Kidney (tissue), 14 donors: ENCODE results near the gene ZNF318. TPM values are rescaled to one million over a fixed set of nuclear protein-coding genes. Genes with fewer than 3 reads are reported as not detected.
A peak's percentile ranks its signal among the peaks of the same experiment; 100 is the strongest.
"Not testable (repeated sequence)": the region's sequence is repeated elsewhere in the genome, so short reads cannot be mapped to it uniquely, and the experiment has no call there.

Experiments
- DNase-seq, 5 donors: peaks; one replicate each; pipeline ENCODE4 v3.0.0-alpha.2; 2013 to 2020
- FAIRE-seq: peaks from 2 replicates; lab custom pipeline; 2012; peaks lifted over from hg19 to GRCh38; lab: Jason Lieb, UNC
- H3K27ac ChIP-seq, 2 donors: one replicate each; pipeline ENCODE4 v1.7.0; 2013; ENCODE audit warnings: low read depth in 2 of 2, low read length in 2 of 2, inconsistent platforms in 1 of 2
- H3K27me3 ChIP-seq: one replicate; pipeline ENCODE4 v1.7.1; 2013; ENCODE audit warnings: low read length, inconsistent platforms; ENCODE audit not compliant: control insufficient read depth, insufficient read depth
- H3K36me3 ChIP-seq, 3 donors: one replicate each; pipeline versions ENCODE4 v1.7.0 to v1.7.1; 2013; ENCODE audit warnings: low read length in 3 of 3, control low read depth in 1 of 3, inconsistent platforms in 1 of 3; ENCODE audit not compliant: insufficient read depth in 3 of 3, control insufficient read depth in 2 of 3
- H3K4me1 ChIP-seq, 3 donors: one replicate each; pipeline versions ENCODE4 v1.7.0 to v1.7.1; 2013; ENCODE audit warnings: low read length in 3 of 3, inconsistent platforms in 1 of 3, low read depth in 1 of 3; ENCODE audit not compliant: control insufficient read depth in 2 of 3, insufficient read depth in 2 of 3
- H3K4me3 ChIP-seq, 3 donors: one replicate each; pipeline versions ENCODE4 v1.7.0 to v1.8.1; 2013; ENCODE audit warnings: low read length in 3 of 3, control low read depth in 1 of 3, inconsistent platforms in 1 of 3
- H3K9ac ChIP-seq, 3 donors: one replicate each; pipeline versions ENCODE4 v1.7.0 to v1.7.1; 2013; ENCODE audit warnings: low read length in 3 of 3, control low read depth in 1 of 3, inconsistent platforms in 1 of 3
- H3K9me3 ChIP-seq, 3 donors: one replicate each; pipeline versions ENCODE4 v1.7.0 to v1.7.1; 2013; ENCODE audit warnings: low read length in 3 of 3, control low read depth in 1 of 3, inconsistent platforms in 1 of 3; ENCODE audit not compliant: control insufficient read depth in 2 of 3, insufficient read depth in 1 of 3
- CTCF ChIP-seq: IDR thresholded peaks from 3 replicates; pipeline ENCODE4 v1.5.1; 2012; ENCODE audit warnings: mild to moderate bottlenecking, moderate library complexity, borderline replicate concordance; ENCODE audit not compliant: insufficient read depth; ENCODE audit errors: extremely low read depth
- intact Hi-C: fragments of 100-400 bp; cut with DNase I; formaldehyde crosslinking; loops from one replicate; pipeline ENCODE4 v1.11.1; 2022
- polyA plus RNA-seq: library from polyadenylated mRNA; stranded (reverse); fragments of 350-450 nt; fragmentation: Illumina TruSeq; extraction: RNeasy Lipid Tissue Mini Kit (QIAGEN cat#74804); gene quantifications from one replicate; pipeline ENCODE4 v1.2.3, GENCODE V29; 2014; ENCODE audit warnings: low read depth, low replicate concordance; ENCODE audit not compliant: insufficient read depth
- total RNA-seq: library from RNA; stranded (reverse); fragmentation: NEBNext Ultra II Directional; extraction: Animal tissue kit (Norgen Biotek cat#: 25700); gene quantifications from one replicate; pipeline ENCODE4 v1.2.1, GENCODE V29; 2021
- donor health status: control.
- donor health status: control.
- donor health status: control.
- donor health status: control.
- donor health status: control.
- donor health status: DM: yes; HTN: yes; CAD: no.
- donor health status: Normal renal cell carcinoma (clear cell type).

The ZNF318 gene
- total and polyA plus RNA-seq, 2 donors from 2014 or later, result 5.5 to 13.9 TPM

DNA sequence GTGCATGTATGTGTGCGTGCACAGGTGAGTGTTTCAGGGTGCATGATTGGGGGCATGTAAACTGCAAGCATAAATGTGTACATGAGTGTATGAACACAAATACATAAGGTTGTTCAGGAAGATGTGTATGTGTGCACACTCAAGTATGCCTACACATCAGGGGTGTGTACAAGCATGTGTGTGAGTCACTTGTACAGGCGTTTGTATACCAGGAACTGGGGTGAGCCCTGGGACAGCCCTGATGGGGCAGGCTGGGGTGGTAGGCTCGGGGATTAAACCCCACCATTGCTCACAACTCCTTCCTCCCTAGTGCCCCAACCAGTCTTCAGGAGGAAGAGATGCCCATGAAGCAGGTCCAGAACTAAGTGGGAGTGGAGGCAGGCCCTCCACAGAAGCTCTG lies 65.1 kb downstream of the ZNF318 start:
- FAIRE-seq, result no peak

DNA sequence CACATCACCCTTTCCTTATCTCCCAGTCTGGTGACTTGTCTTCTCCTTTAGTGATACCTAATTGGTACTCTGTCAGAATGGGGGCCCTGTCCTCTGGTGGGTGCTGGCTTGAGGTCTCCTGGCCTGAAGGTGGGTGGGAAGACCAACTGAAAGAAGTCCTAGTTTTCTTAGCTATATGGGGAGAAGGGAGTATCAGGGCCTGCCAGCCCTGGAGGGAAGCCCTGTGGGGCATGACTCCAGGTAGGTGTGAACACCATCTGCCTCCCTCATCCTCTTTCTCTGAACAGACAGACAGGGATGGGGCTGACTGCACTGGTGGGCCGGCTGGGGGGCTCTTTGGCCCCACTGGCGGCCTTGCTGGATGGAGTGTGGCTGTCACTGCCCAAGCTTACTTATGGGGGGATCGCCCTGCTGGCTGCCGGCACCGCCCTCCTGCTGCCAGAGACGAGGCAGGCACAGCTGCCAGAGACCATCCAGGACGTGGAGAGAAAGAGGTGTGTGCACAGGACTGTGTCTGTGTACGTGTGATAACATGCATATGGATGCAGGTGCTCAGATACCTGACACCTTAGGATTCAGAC lies 65.6 kb downstream of the ZNF318 start:
- no peaks in the 10 kb centered on the region for H3K27me3 ChIP-seq
- H3K4me1 ChIP-seq, result peaks cover 0 to 7% (median 0%) of the 10 kb centered on the region in 3 donors
- TF ChIP-seq CTCF, result no peak
- no peak overlapping the region for H3K27ac ChIP-seq
- no peaks in the 10 kb centered on the region for H3K9me3 ChIP-seq
- H3K36me3 ChIP-seq, result no peaks in the 10 kb centered on the region
- DNase-seq, result no peak
- intact Hi-C loops, result no loop called here
- FAIRE-seq, result no peak
- no peak overlapping the region for H3K4me3 ChIP-seq
- H3K9ac ChIP-seq, result no peak overlapping the region

More for the DNA sequence above, 65.1 kb downstream of the ZNF318 start:
- intact Hi-C loops, result no loop called here
- Histone ChIP-seq H3K27me3 (no peaks in the 10 kb centered on the region), H3K9me3 (no peaks in the 10 kb centered on the region), H3K27ac (no peak overlapping the region), H3K9ac (no peak overlapping the region), H3K4me1 (peaks cover 0 to 8% (median 0%) of the 10 kb centered on the region in 3 donors), H3K36me3 (no peaks in the 10 kb centered on the region), H3K4me3 (no peak overlapping the region)
- DNase-seq, result no peak
- no peak for TF ChIP-seq CTCF

GRCh38 chr6:43303006-43303405 lies 66.4 kb downstream of the ZNF318 start:
- H3K4me3 ChIP-seq, intact Hi-C loops, H3K27me3 ChIP-seq, DNase-seq, H3K4me1 ChIP-seq, H3K27ac ChIP-seq, H3K9me3 ChIP-seq, H3K9ac ChIP-seq, FAIRE-seq, H3K36me3 ChIP-seq: not testable (repeated sequence)

DNA sequence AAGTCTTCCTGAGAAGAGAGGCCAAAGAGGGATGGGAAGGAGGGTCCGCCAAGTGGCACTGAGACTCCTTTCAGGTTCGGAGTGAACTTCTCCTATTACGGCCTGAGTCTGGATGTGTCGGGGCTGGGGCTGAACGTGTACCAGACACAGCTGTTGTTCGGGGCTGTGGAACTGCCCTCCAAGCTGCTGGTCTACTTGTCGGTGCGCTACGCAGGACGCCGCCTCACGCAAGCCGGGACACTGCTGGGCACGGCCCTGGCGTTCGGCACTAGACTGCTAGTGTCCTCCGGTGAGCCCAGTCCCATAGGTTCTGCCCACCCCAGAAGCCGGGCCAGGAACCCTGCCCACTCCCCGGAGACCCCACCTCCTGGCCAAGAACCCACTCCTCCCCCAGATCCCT lies 67.3 kb downstream of the ZNF318 start:
- Histone ChIP-seq H3K9me3 (no peaks in the 10 kb centered on the region), H3K4me1 (peaks cover 0 to under 1% (median 0%) of the 10 kb centered on the region in 3 donors), H3K9ac (no peak overlapping the region), H3K27ac (no peak overlapping the region), H3K4me3 (no peak overlapping the region), H3K36me3 (no peaks in the 10 kb centered on the region), H3K27me3 (no peaks in the 10 kb centered on the region)
- intact Hi-C loops, result no loop called here
- FAIRE-seq (no peak), DNase-seq (peak in 1 of 5 donors; percentile 29)
- no peak for TF ChIP-seq CTCF
